Stimulated activated CD8-positive, alpha-beta memory T cell treated with anti-CD3 and anti-CD28 coated beads, Interleukin-4, amount 100 ng/mL, for 24 hours (primary cell): ENCODE measurements around the gene NOL9.

Source experiments
- DNase-seq: peaks from one replicate; pipeline ENCODE4 v3.0.0-alpha.2; 2020; ENCODE audit warnings: low read depth

The NOL9 gene

DNA sequence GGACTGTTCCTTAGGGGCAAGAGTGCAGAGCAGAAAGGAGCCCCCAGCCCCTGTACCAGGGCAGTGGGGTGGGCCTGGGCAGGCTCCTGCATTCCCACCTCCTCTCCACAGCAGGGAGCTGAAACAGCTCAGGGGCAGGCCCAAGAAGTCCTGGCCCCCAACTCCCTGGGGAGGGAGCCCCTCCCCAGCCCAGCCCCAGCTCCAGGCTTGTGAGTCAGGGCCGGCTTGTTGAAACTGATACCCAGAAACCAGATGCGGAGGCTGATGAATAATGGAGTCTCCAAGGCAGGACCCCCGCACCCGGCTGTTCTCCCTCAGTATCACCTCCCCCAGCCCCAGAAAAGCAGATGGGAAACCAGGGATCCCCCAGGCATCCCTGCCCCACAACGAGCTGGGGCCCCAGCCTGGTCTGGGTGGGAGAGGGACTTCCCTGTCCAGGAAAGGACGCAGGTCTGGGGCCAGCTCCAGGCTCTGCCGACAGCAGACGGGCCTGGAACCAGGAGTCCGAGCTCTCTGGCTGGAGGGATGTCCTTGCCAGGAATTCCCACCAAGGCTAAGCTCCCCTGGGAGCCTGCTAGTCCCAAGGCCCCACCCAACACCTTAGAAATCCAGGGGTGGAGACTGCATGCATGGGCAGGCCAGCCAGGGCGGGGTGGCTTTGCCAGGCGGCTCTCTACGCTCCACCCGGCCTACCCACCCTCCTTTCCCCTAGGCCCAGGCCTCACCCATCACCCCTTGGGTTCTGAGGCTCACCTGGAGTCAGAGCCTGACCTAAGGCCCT is 65.5 kb downstream of the NOL9 start:
- no peak for DNase-seq

DNA sequence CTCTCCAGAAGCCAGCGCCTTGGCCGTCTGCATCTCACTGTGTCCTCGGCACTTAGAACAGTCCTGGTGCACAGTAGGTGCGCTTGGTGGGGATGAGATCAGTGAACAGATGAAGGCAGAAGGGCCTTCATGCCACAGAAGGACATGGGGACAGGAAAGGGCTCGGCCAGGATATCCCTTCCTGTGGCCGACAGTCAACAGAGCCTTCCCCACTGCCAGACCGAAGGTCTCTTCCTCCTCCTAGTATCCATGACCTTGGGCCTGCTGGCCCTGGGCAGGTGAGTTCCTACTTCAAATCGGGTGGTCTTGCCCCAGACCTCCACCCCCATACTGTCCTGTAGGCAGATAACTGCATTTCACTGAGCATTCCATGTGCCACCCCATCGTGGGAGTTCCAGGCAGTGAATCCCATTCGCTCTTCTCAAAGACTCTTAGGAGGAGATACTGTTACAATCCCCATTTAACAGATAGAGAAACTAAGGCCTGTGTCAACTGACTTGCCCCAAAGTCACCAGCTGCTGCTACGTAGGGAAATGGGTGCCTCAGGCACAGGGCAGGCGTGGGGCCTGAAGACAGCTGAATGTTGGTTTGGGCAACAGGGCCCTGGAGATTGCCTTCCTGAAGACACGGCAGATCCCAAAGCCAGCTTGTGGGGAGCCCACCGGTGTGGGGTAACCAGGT is 66.4 kb downstream of the NOL9 start:
- no peak for DNase-seq

DNA sequence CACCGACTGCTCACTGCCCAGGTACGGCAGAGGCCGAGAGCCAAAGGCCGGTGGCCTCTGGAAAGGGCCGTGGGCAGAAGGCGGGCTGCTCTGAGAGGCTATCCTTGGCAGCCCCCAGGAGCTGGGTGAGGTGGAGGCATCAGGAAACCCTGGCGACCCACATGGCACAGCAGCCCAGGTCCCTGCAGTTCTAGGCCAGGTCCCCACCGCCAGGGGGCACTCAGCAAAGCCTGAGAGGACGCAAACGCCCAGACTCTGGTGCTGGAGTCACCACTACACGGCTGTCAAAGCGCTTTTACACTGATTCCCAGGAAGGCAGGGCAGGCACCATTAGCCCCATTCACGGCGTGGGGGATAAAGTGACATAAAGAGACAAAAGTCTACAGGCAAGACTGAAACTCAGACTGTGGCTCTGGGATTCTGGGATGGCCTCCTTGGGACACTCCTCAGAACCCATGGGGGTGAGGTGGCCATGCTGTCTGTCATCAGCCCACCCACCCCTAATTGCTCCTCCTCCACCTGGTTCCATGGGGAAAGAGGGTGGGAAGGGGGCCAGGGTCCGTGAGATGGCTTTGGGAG is 67.8 kb downstream of the NOL9 start:
- DNase-seq, result peak; percentile 80

DNA sequence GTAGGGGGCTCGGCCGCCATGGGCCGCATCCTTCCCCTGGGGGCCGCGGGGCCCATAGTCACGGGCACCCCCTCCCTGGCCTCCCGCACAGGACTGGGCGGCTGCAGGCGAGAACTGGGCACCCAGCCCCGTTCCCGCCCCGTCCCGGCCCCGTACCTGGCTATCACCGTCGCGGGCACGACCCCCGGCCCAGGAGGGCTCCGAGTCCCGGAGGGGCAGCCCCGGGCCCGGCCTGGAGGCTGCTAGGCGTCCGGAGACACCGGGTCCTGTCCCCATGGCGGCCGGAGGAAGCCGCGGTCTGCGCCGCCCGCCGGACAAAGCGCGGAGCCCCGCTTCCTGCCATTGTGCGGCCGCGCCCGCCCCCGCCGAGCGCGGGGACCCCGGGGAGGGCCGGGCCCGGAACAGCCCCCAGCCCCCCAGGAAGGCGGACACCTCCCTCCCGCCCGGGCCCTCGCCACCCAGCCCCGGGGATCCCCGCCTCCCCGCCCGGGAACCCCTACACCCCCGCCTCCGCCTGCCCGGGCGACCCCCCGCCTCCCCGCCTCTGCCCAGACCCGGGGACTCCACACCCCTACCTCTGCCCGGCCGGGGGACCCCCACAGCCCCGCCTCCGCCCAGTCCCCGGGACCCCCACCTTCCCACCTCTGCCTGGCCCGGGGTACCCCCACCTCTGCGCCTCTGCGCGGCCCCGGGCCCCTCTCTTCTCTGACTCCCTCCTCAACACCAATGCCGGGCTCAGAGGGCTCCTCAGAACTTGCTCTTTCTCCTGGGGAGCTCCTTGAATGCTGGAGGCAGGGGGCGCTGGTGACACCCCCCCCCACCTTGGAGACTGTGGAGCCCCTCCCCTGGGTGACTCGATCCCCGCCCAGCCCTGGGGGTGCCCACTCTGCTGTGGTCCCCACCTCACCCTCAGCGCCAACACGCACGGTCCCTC is 68.9 kb downstream of the NOL9 start:
- DNase-seq, result no peak

DNA sequence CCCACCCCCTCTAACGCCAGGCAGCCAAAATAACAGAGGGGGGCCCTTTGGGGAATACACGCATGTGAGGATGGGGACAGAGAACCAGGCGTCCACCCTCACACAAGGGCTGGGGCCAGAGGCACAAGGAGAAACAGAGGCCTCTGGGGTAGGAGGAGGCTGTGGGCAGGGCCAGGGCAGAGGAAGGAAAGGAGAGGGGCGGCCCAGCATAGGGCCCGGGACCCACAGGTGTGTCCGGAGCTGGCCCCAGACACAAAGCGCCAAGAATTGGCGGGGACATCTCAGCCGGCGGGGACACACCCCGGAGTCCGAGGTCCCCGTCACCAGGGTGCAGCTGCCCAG is 69.5 kb downstream of the NOL9 start:
- no peak for DNase-seq

DNA sequence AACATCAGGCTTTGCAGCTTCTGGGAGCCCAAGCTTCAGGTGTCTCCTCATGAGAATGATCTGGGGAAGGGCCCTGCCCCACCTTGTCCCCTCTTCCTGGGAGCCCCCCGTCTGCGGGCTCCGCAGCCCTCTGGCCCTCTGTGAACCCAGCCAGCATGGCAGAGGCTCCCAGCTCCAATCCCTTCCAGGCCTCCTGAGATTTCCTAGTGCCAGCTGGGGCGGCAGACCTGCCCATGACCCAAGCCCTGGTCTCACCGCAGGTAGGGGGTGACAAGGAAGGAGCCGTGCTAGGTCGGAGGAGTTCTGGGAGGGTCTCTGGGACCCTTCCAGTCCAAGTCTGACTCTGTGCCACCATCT is 70.6 kb downstream of the NOL9 start:
- DNase-seq, result no peak

DNA sequence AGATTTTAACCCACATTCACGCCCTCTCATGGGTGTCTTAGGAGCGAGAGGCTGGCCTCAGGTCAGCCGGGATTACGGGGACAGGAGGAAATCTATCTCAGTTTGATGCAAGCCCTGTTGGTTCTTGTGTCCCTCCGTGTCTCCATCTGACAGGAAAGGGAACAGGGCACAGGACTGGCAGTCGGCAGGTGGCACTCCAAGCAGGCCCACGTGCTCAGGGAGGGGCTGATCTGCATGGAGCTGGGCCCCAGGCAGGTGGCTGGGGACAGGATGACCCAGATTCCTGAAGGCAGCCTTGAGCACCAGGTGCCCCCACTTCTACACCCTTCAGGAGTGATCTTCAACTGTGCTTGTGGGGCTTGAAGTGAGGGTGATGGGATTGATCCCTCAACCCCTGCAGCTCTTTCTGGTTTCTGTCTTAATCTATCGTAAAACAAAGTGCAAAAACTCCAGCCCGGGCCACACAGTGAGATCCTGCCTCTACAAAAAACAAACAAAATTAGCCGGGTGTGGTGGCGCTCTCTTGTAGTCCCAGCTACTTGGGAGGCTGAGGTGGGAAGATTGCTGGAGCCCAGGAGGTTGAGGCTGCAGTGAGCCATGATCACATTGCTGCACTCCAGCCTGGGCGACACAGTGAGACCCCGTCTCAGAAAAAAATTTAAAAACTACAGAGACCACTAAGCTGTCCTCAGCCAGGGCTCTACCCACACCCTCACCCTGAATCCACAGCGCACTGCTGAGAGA is 71.1 kb downstream of the NOL9 start:
- DNase-seq, result no peak

DNA sequence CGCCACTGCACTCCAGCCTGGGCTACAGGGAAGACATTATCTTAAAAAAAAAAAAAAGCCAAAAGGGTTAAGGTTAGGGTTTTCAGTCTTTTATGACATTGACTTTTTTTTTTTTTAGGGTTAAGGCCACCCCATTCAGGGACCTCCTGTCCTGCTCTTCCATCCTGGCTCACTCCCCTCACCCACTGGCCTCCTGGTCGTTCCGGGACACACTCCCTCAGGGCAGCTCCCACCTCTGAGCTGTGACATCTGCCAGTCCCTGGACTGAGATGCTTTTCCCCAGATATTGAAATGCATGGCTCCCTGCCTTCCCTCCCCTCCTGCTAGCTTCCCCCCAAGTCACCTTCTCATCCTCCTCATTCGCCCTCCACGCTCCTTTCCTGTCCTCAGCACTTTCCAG is 72.5 kb downstream of the NOL9 start:
- no peak for DNase-seq

DNA sequence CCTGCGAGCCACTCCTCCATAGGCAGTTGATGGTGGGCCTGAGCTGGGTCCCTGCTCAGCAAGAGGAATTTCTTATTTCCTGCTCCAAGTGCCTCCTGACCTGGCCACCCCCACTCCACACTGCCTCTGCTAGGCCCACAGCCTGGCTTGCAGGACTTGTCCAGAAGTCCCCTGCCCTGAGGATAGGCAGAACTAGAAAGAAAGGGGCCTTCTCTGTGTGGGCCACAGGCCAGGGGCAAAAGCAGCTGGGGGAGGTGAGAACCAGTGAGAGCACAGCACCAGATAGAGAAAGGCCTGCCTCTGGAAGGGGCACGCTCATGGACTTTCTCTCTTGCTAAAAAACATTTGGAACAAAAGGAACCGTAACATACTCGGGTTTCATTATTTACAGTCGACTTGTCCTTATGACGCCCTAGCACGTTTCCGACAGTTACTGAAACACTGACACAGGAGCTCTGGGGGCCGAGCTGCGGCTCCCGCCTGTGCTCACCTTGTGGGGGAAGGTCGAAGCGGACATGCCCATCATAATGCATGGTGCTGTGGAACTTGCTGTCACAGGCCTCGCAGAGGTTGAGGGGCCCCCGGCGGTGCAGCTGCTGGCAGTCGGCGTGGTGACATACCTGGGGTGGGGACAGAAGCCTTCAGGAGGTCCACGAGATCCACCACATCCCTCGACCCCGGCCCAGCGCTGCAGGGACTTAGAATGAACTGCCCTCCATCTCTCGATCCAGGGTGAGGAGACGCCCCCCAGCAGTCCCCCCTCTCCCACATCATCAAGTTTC is 77.1 kb downstream of the NOL9 start:
- no peak for DNase-seq

DNA sequence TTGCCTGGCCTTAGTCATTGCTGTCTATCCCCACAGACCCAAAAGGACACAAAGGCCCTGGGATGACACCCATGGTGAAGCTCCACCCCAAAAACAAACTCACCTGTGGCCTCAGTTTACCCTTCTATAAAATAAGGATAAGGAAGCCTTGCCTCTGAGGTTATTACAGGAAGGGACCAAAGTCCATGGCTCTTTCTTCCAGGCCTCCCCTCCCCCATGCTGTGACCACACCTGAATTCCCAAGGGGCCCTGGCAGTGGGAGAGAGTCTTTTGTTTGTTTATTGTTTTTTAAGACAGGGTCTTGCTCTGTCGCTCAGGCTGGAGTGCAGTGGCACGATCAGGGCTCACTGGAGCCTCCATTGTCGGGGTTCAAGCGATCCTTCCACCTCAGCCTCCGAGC is 77.8 kb downstream of the NOL9 start:
- DNase-seq, result no peak

DNA sequence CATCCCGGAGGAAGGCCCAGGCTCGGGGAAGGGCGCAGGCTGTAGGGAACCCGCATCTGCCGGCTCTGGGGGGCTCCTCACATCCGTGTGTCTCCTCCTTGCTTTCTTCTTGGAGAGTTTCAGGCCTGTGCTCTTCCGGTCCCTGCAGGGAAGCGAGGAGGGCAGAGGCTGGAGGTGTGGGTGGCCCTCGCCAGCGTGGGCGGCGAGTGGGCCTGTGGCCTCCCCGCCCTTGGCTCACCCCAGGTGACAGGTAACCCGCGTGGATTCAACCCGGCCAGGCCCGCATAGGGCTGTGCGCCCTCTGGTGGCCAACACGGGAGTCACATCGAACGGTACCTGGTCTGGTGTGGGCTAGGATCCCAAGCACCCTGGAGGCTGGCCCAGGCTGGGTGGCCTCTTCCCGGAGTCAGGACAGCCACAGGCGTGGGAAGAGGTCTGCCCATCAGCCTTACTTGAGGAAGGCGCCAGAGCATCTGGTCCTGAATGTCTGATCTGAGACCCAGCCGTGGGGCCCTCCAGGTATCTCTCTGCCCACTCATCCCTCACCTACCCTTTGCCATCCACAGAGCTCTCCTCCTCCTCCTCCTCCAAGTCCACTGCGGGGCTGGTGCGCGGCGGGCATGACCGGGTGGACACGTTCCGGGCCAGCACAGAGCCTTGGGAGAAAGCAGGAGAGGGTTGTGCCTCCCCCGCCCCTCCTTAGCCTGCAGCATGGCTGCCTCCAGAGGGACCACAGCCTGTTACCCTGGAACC is 78.8 kb downstream of the NOL9 start:
- DNase-seq, result peak; percentile 56

DNA sequence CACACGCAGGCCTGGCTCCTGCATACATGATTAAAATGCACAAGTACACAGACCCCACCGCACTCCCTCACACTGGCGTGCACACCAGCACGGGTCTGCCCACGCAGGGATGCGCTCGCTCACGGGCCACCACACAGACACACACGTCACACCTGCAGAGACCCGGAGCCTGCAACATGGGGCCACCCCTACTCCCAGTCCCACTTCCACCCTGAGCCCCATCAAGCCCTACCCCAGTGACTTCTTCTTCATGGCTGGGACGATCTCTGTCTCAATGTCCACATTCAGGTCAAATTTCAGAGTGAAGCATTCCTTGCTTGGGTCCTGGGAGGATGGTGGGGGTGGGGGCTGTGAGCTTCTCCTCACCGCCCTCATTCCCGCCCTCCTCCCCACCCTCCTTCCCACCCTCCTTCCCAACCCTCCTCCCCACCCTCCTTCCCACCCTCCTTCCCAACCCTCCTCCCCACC is 79.5 kb downstream of the NOL9 start:
- no peak for DNase-seq

DNA sequence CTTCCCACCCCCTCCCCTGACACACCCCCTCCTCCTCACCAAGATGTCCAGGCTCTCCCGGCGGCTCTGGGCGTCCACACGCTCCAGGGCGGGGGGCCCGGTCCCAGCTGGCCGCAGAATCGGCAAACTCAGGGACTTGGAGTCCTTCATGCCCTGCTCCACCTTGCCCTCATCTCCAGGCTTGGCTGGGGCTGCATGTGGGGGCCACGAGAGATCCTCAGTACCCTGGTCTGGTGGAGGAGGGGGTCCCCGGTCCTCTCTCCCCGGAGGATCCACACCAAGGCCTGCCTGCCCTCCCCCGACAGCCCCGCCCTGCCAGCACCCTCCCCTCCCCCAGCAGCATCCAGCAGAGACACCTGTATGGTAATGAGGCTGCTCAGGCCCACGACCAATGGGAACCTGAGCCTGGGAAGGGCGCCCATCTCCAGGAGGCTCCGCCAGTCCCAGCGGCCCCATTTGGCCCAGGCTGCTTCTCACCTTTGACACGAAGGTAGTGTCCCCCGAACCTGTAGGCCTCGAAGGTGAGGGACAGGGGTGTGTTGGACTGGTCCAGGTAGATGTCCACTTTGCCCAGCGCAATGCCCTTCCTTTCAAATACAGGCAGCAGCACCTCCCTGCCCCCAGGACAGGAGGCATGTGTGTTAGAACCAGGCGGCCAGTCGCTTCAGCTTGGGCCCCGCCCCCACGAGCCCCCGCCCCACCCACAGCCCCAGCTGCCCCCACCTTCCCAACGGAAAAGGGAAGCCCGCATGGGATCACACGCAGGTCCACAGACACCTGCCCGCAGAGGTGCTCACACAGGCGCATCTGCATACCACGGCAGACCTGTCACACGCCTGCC is 80.1 kb downstream of the NOL9 start:
- DNase-seq, result no peak

DNA sequence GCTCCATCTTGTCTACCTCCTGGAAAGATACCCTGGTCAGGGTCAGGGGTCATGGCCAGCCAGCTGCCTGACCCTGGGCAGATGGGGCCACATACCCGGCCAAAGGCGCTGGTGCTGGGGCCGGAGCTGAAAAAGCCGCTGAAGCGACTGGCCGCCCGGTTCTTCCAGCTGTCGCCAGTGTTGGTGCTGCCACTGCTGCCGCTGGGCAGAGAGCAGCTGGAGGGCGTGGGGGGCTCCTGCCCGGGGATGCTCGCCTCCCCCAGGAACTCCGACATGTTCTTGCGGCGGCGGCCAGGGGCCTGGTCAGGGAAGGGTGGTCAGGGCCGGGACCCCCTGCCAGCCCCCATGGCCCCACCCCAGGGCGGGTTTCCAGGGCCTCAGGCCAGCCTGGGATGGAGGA is 81.2 kb downstream of the NOL9 start:
- no peak for DNase-seq

DNA sequence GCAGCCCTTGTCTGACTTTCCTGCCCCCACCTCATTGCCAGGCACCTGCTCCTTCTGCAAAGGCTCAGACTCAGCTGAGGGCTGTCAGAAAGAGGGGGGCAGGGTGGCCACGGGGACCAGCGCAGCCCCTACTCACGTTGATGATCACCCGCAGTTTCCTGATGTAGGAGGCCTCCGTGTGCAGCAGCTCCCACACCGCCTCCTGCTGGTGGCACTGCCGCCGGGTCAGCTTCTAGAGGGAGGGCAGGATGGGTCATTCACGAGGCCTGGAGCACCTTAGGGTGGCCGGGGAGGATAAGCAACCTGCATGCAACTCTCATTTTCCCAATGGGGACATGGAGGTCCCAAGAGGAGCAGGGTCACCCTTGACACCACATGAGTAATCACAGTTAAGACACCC is 81.9 kb downstream of the NOL9 start:
- no peak for DNase-seq

DNA sequence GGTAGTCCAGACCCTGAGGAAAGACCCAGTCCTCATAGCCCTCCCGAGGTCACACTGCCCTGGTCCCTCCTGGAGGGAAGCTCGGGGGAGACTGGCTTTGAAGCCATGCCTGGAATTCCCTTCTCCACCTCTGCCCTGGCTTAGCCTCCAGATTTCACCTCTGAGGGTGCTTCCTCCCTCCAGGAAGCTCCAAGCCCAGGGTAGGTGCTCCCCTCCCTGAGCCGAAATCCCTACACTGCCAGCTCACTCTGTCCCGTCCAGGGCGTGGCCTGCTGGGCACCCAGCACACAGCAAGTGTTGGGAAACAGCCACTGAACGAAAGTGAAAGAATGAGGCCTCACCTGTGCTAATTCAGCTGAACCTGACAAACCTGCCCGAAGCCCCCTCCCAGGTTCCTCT is 82.3 kb downstream of the NOL9 start:
- DNase-seq, result no peak
